HepG2 (cell line): ENCODE measurements around the gene PPIL3. TPM values are rescaled to one million over a fixed set of nuclear protein-coding genes. Genes with fewer than 3 reads are reported as not detected.

Experiments
- ATAD3A ChIP-seq: sonication (generic); formaldehyde crosslinking; IDR thresholded peaks from 2 replicates; pipeline ENCODE4 v1.4.0; 2020; ENCODE audit warnings: missing genetic modification reagents
- CREM ChIP-seq, 2 experiments: sonication (generic) in 1 of 2; formaldehyde crosslinking in 1 of 2; IDR thresholded peaks; 2 replicates each; pipeline versions ENCODE4 v1.4.0 to v1.6.1; 2016 to 2020; ENCODE audit warnings: antibody characterized with exemption in 1 of 2, mild to moderate bottlenecking in 1 of 2, missing genetic modification reagents in 1 of 2
- DDIT3 ChIP-seq: sonication (generic); formaldehyde crosslinking; IDR thresholded peaks from 2 replicates; pipeline ENCODE4 v1.4.0; 2020; ENCODE audit warnings: mild to moderate bottlenecking, missing genetic modification reagents
- EHMT2 ChIP-seq: fragments of 200-600 bp; sonication (generic); IDR thresholded peaks from 2 replicates; pipeline ENCODE4 v1.7.0; 2017; ENCODE audit warnings: antibody characterized with exemption, low read depth, low read length, borderline replicate concordance
- ERF ChIP-seq: IDR thresholded peaks from 2 replicates; pipeline ENCODE4 v1.6.1; 2018; ENCODE audit warnings: missing biosample characterization, missing genetic modification reagents
- HNRNPH1 ChIP-seq: fragments of 200-400 bp; formaldehyde crosslinking; optimal IDR thresholded peaks from 2 replicates; pipeline ENCODE3; 2017; ENCODE audit warnings: mild to moderate bottlenecking, low read depth, low read length
- MLLT10 ChIP-seq: sonication (generic); formaldehyde crosslinking; IDR thresholded peaks from 2 replicates; pipeline ENCODE4 v1.4.0; 2020; ENCODE audit warnings: missing genetic modification reagents
- NRL ChIP-seq: sonication (generic); formaldehyde crosslinking; IDR thresholded peaks from 2 replicates; pipeline ENCODE4 v1.5.0; 2020; ENCODE audit warnings: missing genetic modification reagents, mild to moderate bottlenecking, moderate library complexity, borderline replicate concordance
- SKIL ChIP-seq: sonication (generic); formaldehyde crosslinking; IDR thresholded peaks from 2 replicates; pipeline ENCODE4 v1.8.0; 2022; ENCODE audit warnings: missing genetic modification reagents, mild to moderate bottlenecking, moderate library complexity, borderline replicate concordance
- SUZ12 ChIP-seq: fragments of 150-350 bp; IDR thresholded peaks from 2 replicates; pipeline ENCODE4 v1.6.1; 2014; ENCODE audit warnings: low read depth, low read length
- ZNF12 ChIP-seq: sonication (generic); formaldehyde crosslinking; IDR thresholded peaks from 2 replicates; pipeline ENCODE4 v1.5.0; 2020; ENCODE audit warnings: missing genetic modification reagents
- ZNF230 ChIP-seq: sonication (generic); formaldehyde crosslinking; IDR thresholded peaks from 2 replicates; pipeline ENCODE4 v1.4.0; 2020; ENCODE audit warnings: mild to moderate bottlenecking, missing genetic modification reagents
- ZNF83 ChIP-seq: sonication (generic); formaldehyde crosslinking; IDR thresholded peaks from 2 replicates; pipeline ENCODE4 v1.4.0; 2020; ENCODE audit warnings: missing genetic modification reagents, mild to moderate bottlenecking, borderline replicate concordance
- polyA plus RNA-seq, 8 experiments: library from polyadenylated mRNA; depleted of rRNA in 3 of 8; stranded (reverse) in 7 of 8; unstranded in 1 of 8; fragments of >200 nt; fragmentation: Illumina TruSeq in 4 of 8; extraction: Trizol in 4 of 8; gene quantifications; 2 replicates each; pipeline versions ENCODE4 v1.2.1 to v1.2.3, GENCODE V29; 2011 to 2016; ENCODE audit warnings: low read depth in 4 of 8, missing spikeins in 1 of 8, mixed read lengths in 1 of 8; ENCODE audit not compliant: insufficient read depth in 1 of 8
- total RNA-seq, 5 experiments: library from RNA; depleted of rRNA; stranded (reverse); fragments of >200 nt; fragmentation: Illumina TruSeq; extraction: Trizol; gene quantifications; 2 replicates each; pipeline ENCODE4 v1.2.3, GENCODE V29; 2016; ENCODE audit warnings: low read depth in 1 of 5
- TF ChIP-seq, protein P1 (sequence below): sonication (generic); formaldehyde crosslinking; IDR thresholded peaks from 2 replicates; pipeline ENCODE4 v1.4.0; 2020; ENCODE audit warnings: missing genetic modification reagents
- TF ChIP-seq, protein P2 (sequence below): sonication (generic); formaldehyde crosslinking; IDR thresholded peaks from 2 replicates; pipeline ENCODE4 v1.8.0; 2022; ENCODE audit warnings: mild to moderate bottlenecking, missing genetic modification reagents; ENCODE audit not compliant: insufficient replicate concordance
- TF ChIP-seq, protein P3 (sequence below): sonication (generic); formaldehyde crosslinking; IDR thresholded peaks from 2 replicates; pipeline ENCODE4 v1.9.0; 2021; ENCODE audit warnings: missing genetic modification reagents, borderline replicate concordance
- TF ChIP-seq, protein P4 (sequence below): conservative IDR thresholded peaks from 2 replicates; pipeline ENCODE4 v1.6.1; 2018; ENCODE audit warnings: missing genetic modification reagents
- TF ChIP-seq, protein P5 (sequence below): sonication (generic); formaldehyde crosslinking; IDR thresholded peaks from 2 replicates; pipeline ENCODE4 v1.5.1; 2020; ENCODE audit warnings: missing genetic modification reagents, mild to moderate bottlenecking, borderline replicate concordance

Gene PPIL3
- total and polyA plus RNA-seq, 2 of the 13 experiments (the other 11 are each of a cell fraction or from before 2014, with no cell fraction given), result 98.7 to 107 TPM

DNA sequence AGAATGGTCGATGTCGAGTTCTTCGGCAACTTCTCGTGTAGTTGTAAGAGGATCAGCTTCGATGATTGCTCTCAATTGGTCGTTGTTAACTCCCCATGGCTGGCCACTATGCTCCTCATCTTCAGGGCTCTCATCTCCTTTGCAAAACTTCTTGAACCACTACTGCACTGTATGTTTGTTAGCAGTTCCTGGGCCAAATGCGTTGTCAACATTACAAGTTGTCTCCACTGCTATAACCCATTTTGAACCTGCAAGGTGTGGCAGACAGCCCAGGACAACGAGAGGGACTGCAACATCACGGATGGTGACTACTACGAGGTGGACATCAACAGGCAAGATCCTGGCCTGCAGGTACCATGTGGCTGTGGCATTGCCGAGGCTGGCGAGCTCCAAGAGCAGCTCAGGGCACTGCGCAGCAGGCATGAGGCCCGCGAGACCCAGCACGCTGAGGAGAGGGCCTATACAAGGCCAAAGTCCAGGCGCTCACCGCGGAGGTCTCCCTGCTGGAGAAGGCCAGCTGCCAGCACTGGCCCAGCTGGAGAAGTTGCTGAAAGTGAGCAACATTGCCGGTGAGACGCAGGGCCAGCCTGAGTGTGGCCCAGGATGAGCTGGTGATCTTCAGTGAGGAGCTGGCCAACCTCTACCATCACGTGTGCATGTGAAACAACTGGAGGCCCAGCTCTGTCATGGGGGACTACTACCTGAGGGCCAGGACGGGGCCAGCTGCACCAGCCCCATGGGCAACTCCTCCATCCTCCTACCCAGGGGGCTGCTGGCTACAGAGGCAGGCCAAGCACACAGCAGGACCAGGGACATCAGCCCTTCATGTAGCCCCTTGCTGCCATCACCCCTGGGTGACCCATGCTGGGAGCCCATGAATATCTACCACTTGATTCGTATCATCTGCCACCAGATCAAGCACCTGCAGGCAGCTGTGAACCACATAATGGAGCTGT, 44.6 kb downstream of the PPIL3 start (continued):
- TF ChIP-seq ZNF230 (CRISPR knock-in tag), result 0 out of 2 replicates have a peak, but pooled peaks have one; percentile 64
- TF ChIP-seq, protein P1, sequence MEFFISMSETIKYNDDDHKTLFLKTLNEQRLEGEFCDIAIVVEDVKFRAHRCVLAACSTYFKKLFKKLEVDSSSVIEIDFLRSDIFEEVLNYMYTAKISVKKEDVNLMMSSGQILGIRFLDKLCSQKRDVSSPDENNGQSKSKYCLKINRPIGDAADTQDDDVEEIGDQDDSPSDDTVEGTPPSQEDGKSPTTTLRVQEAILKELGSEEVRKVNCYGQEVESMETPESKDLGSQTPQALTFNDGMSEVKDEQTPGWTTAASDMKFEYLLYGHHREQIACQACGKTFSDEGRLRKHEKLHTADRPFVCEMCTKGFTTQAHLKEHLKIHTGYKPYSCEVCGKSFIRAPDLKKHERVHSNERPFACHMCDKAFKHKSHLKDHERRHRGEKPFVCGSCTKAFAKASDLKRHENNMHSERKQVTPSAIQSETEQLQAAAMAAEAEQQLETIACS, result no peak
- TF ChIP-seq MLLT10 (CRISPR knock-in tag), result no peak
- TF ChIP-seq HNRNPH1, result no peak
- no peak for TF ChIP-seq CREM (IDR thresholded peaks at IDR 0.05)
- no peak for TF ChIP-seq CREM (CRISPR knock-in tag; IDR thresholded peaks at IDR 0.05)
- TF ChIP-seq ZNF12, result peak; percentile 33; the same call in 1 of the 2 replicates
- no peak for TF ChIP-seq SKIL (CRISPR knock-in tag)
- peak; percentile 95 for TF ChIP-seq NRL (CRISPR knock-in tag)
- TF ChIP-seq ATAD3A (CRISPR knock-in tag), result no peak
- TF ChIP-seq, protein P2, sequence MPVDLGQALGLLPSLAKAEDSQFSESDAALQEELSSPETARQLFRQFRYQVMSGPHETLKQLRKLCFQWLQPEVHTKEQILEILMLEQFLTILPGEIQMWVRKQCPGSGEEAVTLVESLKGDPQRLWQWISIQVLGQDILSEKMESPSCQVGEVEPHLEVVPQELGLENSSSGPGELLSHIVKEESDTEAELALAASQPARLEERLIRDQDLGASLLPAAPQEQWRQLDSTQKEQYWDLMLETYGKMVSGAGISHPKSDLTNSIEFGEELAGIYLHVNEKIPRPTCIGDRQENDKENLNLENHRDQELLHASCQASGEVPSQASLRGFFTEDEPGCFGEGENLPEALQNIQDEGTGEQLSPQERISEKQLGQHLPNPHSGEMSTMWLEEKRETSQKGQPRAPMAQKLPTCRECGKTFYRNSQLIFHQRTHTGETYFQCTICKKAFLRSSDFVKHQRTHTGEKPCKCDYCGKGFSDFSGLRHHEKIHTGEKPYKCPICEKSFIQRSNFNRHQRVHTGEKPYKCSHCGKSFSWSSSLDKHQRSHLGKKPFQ (CRISPR knock-in tag), result no peak
- peak; percentile 56; the same call in 1 of the 2 replicates for TF ChIP-seq ERF (CRISPR knock-in tag)
- TF ChIP-seq SUZ12, result no peak
- TF ChIP-seq ZNF83, result no peak
- TF ChIP-seq, protein P3, sequence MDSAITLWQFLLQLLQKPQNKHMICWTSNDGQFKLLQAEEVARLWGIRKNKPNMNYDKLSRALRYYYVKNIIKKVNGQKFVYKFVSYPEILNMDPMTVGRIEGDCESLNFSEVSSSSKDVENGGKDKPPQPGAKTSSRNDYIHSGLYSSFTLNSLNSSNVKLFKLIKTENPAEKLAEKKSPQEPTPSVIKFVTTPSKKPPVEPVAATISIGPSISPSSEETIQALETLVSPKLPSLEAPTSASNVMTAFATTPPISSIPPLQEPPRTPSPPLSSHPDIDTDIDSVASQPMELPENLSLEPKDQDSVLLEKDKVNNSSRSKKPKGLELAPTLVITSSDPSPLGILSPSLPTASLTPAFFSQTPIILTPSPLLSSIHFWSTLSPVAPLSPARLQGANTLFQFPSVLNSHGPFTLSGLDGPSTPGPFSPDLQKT (CRISPR knock-in tag), result no peak
- no peak for TF ChIP-seq DDIT3
- TF ChIP-seq, protein P4, sequence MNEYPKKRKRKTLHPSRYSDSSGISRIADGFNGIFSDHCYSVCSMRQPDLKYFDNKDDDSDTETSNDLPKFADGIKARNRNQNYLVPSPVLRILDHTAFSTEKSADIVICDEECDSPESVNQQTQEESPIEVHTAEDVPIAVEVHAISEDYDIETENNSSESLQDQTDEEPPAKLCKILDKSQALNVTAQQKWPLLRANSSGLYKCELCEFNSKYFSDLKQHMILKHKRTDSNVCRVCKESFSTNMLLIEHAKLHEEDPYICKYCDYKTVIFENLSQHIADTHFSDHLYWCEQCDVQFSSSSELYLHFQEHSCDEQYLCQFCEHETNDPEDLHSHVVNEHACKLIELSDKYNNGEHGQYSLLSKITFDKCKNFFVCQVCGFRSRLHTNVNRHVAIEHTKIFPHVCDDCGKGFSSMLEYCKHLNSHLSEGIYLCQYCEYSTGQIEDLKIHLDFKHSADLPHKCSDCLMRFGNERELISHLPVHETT, result no peak
- TF ChIP-seq, protein P5, sequence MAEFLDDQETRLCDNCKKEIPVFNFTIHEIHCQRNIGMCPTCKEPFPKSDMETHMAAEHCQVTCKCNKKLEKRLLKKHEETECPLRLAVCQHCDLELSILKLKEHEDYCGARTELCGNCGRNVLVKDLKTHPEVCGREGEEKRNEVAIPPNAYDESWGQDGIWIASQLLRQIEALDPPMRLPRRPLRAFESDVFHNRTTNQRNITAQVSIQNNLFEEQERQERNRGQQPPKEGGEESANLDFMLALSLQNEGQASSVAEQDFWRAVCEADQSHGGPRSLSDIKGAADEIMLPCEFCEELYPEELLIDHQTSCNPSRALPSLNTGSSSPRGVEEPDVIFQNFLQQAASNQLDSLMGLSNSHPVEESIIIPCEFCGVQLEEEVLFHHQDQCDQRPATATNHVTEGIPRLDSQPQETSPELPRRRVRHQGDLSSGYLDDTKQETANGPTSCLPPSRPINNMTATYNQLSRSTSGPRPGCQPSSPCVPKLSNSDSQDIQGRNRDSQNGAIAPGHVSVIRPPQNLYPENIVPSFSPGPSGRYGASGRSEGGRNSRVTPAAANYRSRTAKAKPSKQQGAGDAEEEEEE (CRISPR knock-in tag), result no peak
- TF ChIP-seq EHMT2, result no peak
